IPS-18c (cell line): ENCODE data around the gene PDIK1L.

Experiments used
- H3K4me3 ChIP-seq: 2 replicates; pipeline ENCODE4 v1.7.0; 2013; ENCODE audit warnings: low read depth, mild to moderate bottlenecking, low read length, moderate library complexity; ENCODE audit not compliant: insufficient read depth
- H3K9me3 ChIP-seq: one replicate; pipeline ENCODE4 v1.6.1; 2013; ENCODE audit warnings: mild to moderate bottlenecking, low read length, moderate library complexity; ENCODE audit not compliant: control insufficient read depth, insufficient read depth

PDIK1L gene

DNA sequence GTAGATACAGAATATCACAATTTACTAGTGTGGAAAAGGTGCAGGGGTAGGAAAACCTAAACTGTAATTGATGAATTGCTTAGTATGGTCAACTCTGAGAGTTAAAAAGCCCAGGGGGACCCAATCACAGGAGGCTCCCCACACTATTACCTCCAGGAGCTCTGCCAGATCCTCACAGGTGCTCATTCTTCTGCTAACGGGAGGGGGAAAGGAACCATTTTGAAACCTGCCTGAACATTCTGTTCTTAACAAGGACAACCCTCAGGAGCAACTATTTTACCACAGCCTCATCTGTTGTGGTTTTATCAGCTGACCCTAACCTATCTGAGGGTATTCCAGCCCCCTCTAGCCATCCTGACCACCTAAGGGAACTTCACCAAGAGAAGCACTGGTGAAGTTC, 19.1 kb downstream of the PDIK1L start:
- no peaks in the 10 kb centered on the region for H3K9me3 ChIP-seq
- no peak overlapping the region for H3K4me3 ChIP-seq

DNA sequence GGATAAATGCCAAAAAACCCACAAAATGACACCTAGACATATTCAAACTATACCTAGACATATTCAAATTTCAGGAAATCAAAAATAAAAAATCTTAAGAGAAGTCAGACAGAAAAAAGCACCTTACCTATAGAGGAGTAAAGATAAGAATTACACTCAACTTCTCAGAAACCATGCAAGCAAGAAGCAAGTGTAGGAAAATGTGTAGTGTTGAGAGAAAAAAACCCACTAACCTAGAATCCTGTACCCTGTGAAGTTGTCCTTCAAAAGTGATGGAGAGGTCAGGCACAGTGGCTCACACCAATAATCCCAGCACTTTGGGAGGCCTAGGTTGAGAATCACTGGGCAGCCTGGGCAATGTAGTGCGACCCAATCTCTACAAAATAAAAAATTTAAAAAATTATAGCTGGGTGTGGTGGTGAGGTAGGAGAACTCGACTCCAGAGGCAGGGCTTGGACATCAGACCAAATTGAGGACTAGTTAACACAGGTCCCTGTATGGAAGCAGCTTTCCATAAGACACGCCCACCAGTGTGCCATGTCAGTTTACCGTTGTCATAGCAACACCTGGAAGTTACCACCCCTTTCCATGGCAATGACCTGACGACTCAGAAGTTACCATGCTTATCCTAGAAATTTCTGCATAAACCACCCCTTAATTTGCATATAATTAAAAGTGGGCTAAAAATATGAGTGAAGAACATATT, 20.7 kb downstream of the PDIK1L start:
- Histone ChIP-seq H3K9me3 (no peaks in the 10 kb centered on the region), H3K4me3 (no peak overlapping the region)

DNA sequence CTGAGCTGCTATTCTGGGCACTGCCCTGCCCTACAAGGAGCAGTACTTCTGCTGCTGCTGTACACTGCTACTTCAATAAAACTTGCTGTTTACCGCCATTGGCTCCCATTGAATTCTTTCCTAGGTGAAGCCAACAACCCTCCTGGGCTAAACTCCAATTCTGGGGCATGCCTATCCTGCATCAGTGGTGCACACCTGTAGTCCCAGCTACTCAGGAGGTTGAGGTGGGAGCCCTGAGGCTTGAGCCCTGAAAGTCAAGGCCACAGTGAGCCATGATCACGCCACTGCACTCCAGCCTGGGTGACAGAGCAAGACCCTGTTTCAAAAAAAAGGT, 21.2 kb downstream of the PDIK1L start:
- no peaks in the 10 kb centered on the region for H3K9me3 ChIP-seq

DNA sequence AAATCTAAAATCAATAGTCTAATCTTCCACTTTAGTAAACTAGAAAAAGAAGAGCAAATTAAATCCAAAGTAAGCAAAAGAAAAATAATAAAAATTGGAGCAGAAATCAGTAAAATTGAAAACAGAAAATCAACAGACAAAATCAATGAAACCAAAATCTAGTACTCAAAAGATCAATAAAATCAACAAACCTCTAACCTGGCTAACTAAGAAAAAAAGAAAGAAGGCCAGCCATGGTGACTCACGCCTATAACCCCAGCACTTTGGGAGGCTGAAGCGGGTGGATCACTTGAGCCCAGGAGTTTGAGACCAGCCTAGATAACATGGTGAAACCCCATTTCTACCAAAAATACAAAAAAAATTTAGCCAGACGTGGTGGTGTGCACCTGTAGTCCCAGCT, 22.8 kb downstream of the PDIK1L start:
- H3K9me3 ChIP-seq: no peaks in the 10 kb centered on the region
- H3K4me3 ChIP-seq: no peak overlapping the region

More for the DNA sequence above, 21.2 kb downstream of the PDIK1L start:
- H3K4me3 ChIP-seq: no peak overlapping the region

DNA sequence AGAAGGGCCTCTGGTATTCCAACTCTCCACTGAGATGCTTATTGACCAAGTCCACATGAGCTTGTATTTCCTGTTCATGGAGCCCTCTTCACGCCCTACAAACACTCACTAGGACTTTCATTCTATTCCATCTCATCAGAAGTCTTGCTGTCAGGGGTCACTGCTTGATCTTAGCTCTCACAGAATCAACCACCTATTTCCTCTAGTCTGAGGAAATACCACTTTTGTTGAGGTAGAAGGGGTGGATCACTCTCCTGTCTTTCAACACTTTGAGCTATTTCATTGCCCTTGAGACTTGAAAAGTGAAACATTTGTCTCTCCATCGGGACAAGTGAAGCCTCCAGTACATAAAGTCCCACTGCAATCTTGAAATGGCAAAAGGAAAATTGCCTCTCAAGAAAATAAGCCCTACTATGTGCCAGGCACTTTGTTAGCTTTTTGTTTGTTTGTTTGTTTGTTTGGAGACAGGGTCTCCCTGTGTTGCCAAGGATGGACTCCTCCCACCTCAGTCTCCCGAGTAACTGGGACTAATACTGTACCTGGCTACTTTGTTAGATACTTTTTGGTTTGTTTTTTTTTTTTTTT, 27.4 kb downstream of the PDIK1L start:
- H3K9me3 ChIP-seq: no peaks in the 10 kb centered on the region
- H3K4me3 ChIP-seq: no peak overlapping the region

DNA sequence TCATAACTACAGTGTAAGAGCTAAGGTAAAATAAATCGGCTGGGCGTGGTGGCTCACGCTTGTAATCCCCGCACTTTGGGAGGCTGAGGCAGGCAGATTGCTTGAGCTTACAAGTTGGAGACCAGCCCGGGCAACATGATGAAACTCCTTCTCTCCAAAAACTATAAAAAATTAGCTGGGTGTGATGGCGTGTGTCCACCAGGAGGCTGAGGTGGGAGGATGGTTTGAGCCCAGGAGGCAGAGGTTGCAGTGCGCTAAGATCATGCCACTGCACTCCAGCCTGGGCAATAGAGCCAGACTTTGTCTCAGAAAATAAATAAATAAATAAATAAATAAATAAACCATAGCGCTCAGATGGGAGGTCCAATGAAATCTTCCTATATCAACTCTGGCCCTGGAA, 30.5 kb downstream of the PDIK1L start:
- Histone ChIP-seq H3K4me3 (no peak overlapping the region), H3K9me3 (no peaks in the 10 kb centered on the region)

DNA sequence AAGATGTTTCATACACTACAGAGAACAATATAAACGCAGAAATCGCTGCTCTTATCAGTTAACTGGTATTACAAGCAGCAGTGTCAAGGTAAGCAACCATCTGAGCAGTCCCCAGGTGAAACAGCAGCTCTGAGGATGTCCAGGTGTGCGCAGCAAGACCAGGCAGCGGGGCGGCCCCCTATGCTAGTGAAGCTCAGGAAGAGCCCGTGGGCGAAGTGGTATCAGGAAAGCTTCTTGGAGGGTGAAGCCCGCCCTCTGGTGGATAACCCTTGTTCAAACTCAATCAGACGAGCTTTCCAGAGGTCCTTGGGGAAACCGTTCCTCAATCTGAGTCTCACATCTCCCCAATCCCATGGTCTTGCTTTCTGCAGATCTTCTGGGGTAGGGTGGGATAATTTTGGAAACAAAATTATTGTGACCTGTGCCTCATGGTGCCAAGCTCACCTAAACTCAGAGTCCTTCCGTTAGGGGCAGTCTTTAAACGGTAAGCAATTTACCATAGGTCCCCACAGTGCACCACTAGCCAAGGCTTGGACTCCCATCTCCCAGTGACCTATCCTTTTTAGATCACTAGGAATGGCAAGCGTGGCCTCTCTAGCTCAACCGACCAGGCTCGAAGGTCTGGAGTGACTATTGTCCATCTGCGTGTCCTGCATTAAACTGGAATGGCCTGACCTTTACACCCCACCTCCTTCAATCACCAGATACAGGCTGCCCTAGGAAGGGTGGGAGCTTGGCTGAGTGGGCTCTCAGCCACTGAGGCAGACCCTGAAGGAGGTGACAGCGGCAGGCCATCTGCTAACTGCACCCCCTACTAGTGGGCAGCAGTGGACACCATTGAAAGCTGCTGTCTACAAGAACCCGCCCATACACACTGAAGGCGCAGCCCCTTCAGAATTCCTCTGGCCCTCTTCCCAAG, 33.7 kb downstream of the PDIK1L start:
- Histone ChIP-seq H3K9me3 (no peaks in the 10 kb centered on the region), H3K4me3 (no peak overlapping the region)

DNA sequence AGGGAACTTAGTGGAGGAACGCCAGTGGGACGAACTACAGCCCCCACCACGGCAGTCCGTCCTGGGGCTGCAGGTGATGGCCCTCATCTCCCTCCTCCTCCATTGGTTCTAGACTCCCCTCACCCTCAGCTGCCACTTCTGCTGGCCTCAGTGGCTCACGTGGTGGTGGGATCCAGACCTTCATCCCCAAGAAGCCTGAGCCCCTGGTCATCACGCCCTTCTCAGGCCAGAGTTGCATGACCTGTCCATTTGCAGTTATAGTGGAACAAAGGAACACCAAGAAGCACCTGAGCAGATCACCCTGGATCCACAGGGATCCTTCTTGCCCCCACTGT, 34.3 kb downstream of the PDIK1L start:
- H3K9me3 ChIP-seq: no peaks in the 10 kb centered on the region
- H3K4me3 ChIP-seq: no peak overlapping the region

DNA sequence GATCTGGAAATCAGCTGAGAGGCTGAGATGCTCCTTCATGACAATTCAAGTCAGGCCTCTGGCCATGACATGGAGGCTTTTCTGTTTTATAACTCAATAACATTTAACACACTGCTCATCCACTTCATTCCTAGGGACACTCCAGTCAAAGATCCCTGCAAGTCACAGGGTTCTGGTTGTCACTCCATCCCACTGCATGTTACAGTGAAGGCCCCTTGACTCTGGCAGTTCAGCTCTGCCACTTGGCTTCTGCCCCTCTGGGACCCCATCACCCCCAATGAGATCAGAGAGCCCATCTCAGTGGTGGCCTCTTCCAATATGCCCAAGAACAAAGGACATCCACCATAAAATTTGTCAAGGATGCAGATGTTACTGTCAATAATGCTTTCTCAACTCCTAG, 37.3 kb downstream of the PDIK1L start:
- H3K9me3 ChIP-seq: no peaks in the 10 kb centered on the region

DNA sequence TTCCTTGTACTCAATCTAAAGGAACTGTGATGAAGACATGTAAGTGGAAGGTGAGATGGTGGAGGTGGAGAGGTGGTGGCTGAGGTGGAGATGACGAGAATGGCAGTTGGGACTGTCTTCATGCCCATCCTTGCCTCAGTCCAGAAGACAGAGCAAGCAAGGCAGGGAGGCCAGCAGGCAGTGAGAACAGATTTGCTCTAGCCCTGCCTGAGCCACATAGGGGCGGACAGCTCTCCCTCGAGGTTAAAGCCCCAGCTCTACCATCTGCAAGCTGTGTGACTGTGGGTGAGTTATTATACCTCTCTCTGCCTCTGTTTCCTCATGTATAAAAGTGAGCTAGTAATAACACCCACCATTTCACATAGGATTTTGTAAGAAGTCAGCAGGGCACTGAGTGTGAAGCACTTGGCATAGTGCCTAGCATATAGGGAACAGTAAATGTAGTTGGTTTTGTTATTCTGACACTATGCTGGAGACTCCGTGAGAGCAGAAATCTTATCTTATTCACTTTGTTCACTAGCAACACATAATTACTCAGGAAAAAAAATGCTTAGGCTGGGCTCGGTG, 42.4 kb downstream of the PDIK1L start:
- H3K9me3 ChIP-seq: no peaks in the 10 kb centered on the region
- H3K4me3 ChIP-seq: no peak overlapping the region

More for the DNA sequence above, 37.3 kb downstream of the PDIK1L start:
- no peak overlapping the region for H3K4me3 ChIP-seq

DNA sequence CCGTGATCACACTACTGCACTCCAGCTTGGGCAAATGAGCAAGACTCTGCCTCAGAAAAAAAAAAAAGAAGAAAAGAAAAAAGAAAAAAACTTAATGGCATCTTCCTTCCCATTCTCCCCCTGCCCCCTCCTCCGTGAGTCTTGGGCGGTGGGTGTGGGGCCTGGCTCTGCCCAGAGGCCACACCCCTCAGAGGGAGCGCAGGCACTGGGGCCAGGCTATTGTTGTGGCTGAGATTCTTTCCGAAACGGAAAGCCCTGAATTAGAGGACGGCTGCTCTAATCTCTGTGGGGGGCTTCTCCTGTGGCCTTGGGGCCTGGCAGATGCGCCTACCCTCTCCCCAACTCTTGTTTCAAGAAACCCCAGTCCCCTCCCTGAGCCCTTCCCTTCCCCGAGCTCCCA, 43.1 kb downstream of the PDIK1L start:
- H3K4me3 ChIP-seq: peak overlapping the region; percentile 48; the same call in 1 of the 2 replicates

DNA sequence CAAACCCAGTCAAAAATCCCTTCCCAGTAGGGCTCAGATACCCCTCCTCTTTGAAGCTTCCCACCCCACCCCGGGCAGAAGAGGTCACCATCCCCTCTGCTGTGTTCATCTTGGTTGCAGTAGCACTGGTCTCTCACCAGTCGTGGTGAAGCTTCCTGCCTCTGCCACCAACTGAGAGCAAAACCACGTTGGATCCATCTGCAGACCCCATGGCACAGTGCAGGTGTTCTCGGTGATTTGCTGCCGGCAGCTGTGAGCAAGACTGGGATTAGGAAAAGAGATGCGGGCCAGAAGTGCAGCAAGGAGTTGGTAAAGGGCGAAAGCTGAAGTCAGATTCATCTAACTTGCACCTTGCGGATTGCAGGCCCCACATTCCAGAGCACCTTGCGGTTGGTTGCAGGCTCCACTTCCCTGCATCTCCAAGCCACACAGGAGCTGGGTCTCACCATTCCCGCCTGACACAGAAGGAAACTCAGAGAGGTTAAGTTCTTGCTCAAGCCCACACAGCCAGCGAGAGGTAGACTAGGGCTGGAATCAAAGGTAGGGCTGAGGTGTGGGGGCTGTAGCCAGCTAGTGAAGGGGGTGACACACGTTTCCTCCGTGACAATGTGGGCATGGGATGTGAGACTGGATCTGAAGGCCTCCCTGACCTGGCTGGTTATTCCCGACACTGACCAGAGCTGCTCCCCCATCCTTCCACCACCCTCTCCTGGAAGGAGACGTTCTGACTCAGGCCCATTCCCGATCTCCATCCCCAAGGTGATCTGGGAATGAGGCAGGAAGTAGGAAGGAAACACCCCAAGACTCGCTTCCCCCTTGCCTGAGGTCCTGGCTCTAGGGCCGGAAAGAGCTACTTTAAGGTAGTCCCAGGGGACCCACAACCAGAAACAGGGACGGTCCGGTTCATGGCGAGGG, 44.0 kb downstream of the PDIK1L start:
- H3K4me3 ChIP-seq: peak overlapping the region; percentile 48
- H3K9me3 ChIP-seq: no peaks in the 10 kb centered on the region

More for the DNA sequence above, 43.1 kb downstream of the PDIK1L start:
- H3K9me3 ChIP-seq: no peaks in the 10 kb centered on the region

DNA sequence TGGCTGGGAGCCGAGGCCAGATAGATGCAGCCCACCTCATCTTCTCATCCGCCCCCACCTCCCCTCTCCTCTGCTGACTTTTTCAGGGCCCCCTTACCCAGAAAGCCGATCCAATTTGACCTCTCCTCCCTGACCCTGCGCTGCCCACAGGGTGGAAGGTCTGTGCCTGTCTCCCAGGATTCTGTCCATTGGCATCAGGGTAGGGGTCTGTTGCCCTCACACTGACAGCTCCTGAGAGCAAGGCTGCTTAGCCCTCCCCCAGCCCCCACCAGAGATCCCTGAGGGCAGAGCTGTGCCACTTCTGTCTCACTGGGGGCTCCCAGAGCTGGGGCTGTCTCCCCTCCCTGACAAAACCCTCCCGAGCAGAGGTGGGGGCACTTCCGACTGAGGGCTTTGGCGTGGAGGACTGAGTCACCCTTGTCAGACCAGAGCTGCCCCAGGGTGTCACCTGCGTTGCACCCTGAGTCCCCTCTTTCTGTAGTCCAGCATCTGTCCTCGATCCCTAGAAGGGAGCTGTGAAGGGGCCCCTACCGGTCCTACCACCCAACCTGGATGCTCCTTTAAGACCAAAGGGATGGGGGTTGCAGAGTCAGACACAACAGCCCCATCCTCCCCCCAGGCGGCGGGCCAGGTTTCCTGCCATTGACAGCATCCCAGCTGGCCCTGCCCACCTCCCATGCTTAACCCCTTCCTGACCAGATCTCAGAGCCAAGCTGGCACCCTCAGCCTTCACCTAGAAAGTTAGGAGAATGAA, 44.8 kb downstream of the PDIK1L start:
- Histone ChIP-seq H3K4me3 (peak overlapping the region; percentile 48), H3K9me3 (no peaks in the 10 kb centered on the region)

DNA sequence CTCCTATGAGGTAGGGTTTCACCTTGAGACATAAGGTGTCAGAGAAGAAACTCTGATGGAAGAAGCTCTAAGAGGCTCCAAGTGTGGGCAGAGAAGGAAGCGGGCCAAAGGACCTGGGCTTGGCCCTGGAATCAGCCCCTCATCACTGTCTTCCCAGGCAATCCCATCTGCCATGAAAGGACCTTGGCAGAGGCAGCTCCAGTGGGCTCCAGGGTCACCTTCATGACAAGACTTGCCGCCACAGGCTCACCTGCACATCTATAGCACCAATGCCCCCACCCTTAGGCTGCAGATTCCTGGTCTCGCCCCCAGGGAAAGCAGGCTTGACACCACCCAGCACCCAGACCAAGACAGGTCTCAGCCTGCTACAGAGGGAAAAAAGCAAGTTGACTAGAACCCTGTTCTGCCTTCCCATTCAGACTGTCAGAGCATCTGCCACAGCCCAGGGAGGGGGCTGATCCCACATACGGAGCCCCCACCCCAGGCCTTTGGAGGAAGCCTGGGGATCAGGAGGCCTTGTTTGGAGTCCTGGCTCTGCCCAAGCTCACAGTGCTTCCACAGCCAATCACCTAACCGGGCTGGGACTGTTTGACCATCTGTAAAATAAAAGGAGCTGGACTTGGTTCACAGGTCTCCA, 46.8 kb downstream of the PDIK1L start:
- no peaks in the 10 kb centered on the region for H3K9me3 ChIP-seq

DNA sequence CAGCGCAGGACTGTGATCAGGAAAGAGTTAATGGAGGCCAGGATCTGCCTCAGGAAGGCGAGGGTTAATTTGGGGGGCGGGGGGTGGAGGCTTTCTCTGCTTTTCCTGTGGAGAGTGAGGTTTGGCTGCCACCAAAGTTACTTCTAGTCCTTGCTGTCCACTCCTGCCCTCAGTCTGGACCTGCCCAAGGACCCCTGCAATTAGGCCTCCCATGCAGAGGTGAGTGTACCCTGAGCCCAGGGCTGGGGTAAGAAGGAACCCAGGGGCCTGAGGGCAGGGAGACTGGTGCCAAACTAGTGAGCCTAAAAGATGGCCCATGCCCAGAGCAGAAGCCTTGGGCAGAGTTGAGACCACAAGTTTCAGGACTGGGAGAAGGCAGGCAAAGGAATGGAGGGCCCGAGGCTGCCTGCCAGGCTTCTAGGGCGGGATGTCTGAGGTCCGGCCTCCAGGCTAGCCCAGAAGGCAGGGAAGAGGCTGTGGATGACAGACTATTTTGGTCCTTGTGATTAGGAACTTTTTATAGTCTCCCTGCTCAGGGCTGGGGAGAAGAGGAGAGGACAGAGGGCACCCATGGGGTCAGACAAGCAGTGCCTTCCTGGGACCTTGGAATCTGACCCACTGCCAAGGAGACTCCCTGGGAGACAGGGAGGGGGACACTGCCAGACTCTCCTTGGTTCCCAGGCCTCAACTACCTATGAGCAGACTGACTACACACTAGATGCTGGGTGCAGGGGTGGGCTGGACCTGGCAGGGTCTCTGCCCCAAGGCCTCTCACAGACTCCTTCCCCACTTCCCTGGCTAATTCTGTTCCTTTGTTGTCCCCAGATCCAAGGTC, 47.5 kb downstream of the PDIK1L start, which contains the start of gene FAM110D:
FAM110D (plus strand) TSS at position 172 of the 835 bp plus-strand sequence. CDS start 2,213 bp downstream, outside the sequence.
- Histone ChIP-seq H3K9me3 (no peaks in the 10 kb centered on the region), H3K4me3 (no peak within 1 kb of the TSS)

More for the DNA sequence above, 46.8 kb downstream of the PDIK1L start:
- H3K4me3 ChIP-seq: no peak overlapping the region
